Esophagus squamous epithelium (tissue), 4 donors: ENCODE results near the gene DLX6.

Experiments
- POLR2A ChIP-seq, 4 donors: fragments of 450-650 bp; IDR thresholded peaks; one replicate each; pipeline ENCODE4 v1.6.1; 2017; ENCODE audit warnings: antibody characterized with exemption in 4 of 4, mild to moderate bottlenecking in 4 of 4, moderate library complexity in 3 of 4
- TF ChIP-seq, protein P1 (sequence below), 6 experiments: fragments of 450-650 bp in 4 of 6; fragments of 200-600 bp in 2 of 6; sonication (generic) in 2 of 6; IDR thresholded peaks; one replicate each; pipeline ENCODE4 v1.5.1; 2016 to 2019; ENCODE audit warnings: antibody characterized with exemption in 6 of 6, mild to moderate bottlenecking in 4 of 6, moderate library complexity in 4 of 6

DNA sequence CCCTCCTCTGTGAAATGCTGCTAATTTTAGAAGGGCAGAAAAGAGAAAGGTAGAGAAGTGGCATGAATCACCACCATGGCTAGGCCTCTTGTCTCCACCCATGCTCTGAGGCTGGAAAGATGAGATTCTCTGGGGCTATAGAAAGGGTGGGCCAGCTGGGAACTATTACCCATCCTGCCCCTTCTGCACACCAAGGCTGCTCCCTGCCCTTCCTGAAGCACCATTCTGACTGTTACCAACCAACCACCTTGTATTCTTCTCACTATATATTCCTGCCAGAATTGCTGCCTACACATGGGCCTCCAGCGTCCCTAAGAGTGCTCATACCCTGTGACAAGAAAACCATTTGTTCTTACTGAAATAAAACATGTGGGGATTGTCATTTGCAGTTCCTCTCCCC is 11.4 kb upstream of the DLX6 start:
- TF ChIP-seq, protein P1, sequence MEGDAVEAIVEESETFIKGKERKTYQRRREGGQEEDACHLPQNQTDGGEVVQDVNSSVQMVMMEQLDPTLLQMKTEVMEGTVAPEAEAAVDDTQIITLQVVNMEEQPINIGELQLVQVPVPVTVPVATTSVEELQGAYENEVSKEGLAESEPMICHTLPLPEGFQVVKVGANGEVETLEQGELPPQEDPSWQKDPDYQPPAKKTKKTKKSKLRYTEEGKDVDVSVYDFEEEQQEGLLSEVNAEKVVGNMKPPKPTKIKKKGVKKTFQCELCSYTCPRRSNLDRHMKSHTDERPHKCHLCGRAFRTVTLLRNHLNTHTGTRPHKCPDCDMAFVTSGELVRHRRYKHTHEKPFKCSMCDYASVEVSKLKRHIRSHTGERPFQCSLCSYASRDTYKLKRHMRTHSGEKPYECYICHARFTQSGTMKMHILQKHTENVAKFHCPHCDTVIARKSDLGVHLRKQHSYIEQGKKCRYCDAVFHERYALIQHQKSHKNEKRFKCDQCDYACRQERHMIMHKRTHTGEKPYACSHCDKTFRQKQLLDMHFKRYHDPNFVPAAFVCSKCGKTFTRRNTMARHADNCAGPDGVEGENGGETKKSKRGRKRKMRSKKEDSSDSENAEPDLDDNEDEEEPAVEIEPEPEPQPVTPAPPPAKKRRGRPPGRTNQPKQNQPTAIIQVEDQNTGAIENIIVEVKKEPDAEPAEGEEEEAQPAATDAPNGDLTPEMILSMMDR (IDR thresholded peaks at IDR 0.05) = no peak
- TF ChIP-seq POLR2A (IDR thresholded peaks at IDR 0.05) = no peak
